PC-3 (cell line): ENCODE data around the gene NCS1.
A peak's percentile ranks its signal among the peaks of the same experiment; 100 is the strongest.

Experiments used
- CTCF ChIP-seq: fragments of 300-600 bp; sonication (generic); conservative IDR thresholded peaks from 2 replicates; pipeline ENCODE4 v1.5.1; 2017; ENCODE audit warnings: antibody characterized with exemption, low read depth, mild to moderate bottlenecking, low read length
- EZH2 ChIP-seq: fragments of 300-600 bp; sonication (generic); IDR thresholded peaks from one replicate; pipeline ENCODE4 v1.6.1; 2017; ENCODE audit warnings: antibody characterized with exemption, mild to moderate bottlenecking, low read length; ENCODE audit not compliant: unreplicated experiment
- EZH2phosphoT487 ChIP-seq: fragments of 300-600 bp; sonication (generic); IDR thresholded peaks from 2 replicates; pipeline ENCODE4 v1.6.1; 2018; ENCODE audit warnings: mild to moderate bottlenecking, antibody characterized with exemption, low read length, borderline replicate concordance

GRCh38 chr9:130243015-130243881 is 71.0 kb downstream of the NCS1 start:
- TF ChIP-seq CTCF (peak; percentile 83), EZH2 (no peak), EZH2phosphoT487 (no peak)
